ENCODE measurements around the gene STXBP2.

STXBP2 gene

GRCh38 chr19:7669641-7670040 is 32.7 kb downstream of the STXBP2 start:
- no peak for TF ChIP-seq ZFX (IDR thresholded peaks at IDR 0.05; ENCODE audit: borderline replicate concordance)
- no peak for TF ChIP-seq CTCF (IDR thresholded peaks at IDR 0.05)
- no peak overlapping the region for H3K27ac ChIP-seq

GRCh38 chr19:7670150-7670783 is 33.4 kb downstream of the STXBP2 start:
- TF ChIP-seq CTCF (IDR thresholded peaks at IDR 0.05) (no peak), ZFX (IDR thresholded peaks at IDR 0.05; ENCODE audit: borderline replicate concordance) (no peak)
- H3K27ac ChIP-seq, result no peak overlapping the region

- TF ChIP-seq ZFX (IDR thresholded peaks at IDR 0.05; ENCODE audit: borderline replicate concordance), result no peak
- no peak for TF ChIP-seq CTCF (IDR thresholded peaks at IDR 0.05)
- no peak overlapping the region for H3K27ac ChIP-seq
Observed at GRCh38 chr19:7670790-7671189, 33.9 kb downstream of the STXBP2 start.

- TF ChIP-seq ZFX (IDR thresholded peaks at IDR 0.05; ENCODE audit: borderline replicate concordance) (no peak), CTCF (IDR thresholded peaks at IDR 0.05) (no peak)
- no peak overlapping the region for H3K27ac ChIP-seq
Observed at GRCh38 chr19:7672522-7672921, 35.6 kb downstream of the STXBP2 start.

- no peak overlapping the region for H3K27ac ChIP-seq
Observed at GRCh38 chr19:7674010-7675005, 37.4 kb downstream of the STXBP2 start.

GRCh38 chr19:7676376-7676775 is 39.5 kb downstream of the STXBP2 start:
- no peak for TF ChIP-seq CTCF (IDR thresholded peaks at IDR 0.05)
- TF ChIP-seq ZFX (IDR thresholded peaks at IDR 0.05; ENCODE audit: borderline replicate concordance), result no peak
- H3K27ac ChIP-seq, result no peak overlapping the region

More at GRCh38 chr19:7674010-7675005, 37.4 kb downstream of the STXBP2 start:
- TF ChIP-seq CTCF (IDR thresholded peaks at IDR 0.05) (no peak), ZFX (IDR thresholded peaks at IDR 0.05; ENCODE audit: borderline replicate concordance) (no peak)

- no peak within 1 kb of the TSS for H3K27ac ChIP-seq
- TF ChIP-seq ZFX (IDR thresholded peaks at IDR 0.05; ENCODE audit: borderline replicate concordance) (no peak), CTCF (IDR thresholded peaks at IDR 0.05) (no peak)
Observed at GRCh38 chr19:7676854-7677253, 39.9 kb downstream of the STXBP2 start, which contains the start of gene MCEMP1. Gene MCEMP1 (plus strand): TSS chr19:7677090. CDS start chr19:7677121, 31 bp downstream.

Measured in 22Rv1 (cell line).